MCF 10A (cell line): ENCODE results near the gene IL11RA. TPM values are rescaled to one million over a fixed set of nuclear protein-coding genes. Genes with fewer than 3 reads are reported as not detected.

Experiments
- BruUV-seq: library from RNA; stranded (reverse); fragments of 400-500 nt; replicated peaks from 2 replicates; lab custom pipeline; 2021; lab: Mats Ljungman, UMichigan
- CTCF ChIA-PET: fragments of 300-600 bp; sonication (Branson Sonifier 250); formaldehyde crosslinking; extraction: SDS; loops from one replicate; lab custom pipeline; 2021; ENCODE audit warnings: antibody characterized with exemption, inconsistent platforms; lab: Yijun Ruan, JAX
- POLR2A ChIA-PET: fragments of 300-600, 350-650 bp; sonication (Branson Sonifier 250); formaldehyde crosslinking; extraction: SDS; loops from one replicate; lab custom pipeline; 2020; ENCODE audit warnings: antibody characterized with exemption, inconsistent platforms; lab: Yijun Ruan, JAX
- DNase-seq: peaks from one replicate; pipeline ENCODE4 v3.0.0-alpha.2; 2018; ENCODE audit not compliant: unreplicated experiment
- H3K27ac Mint-ChIP-seq: one replicate; pipeline ENCODE4 v1.8.0; 2022; ENCODE audit warnings: mild to moderate bottlenecking, low read depth, mixed read lengths; ENCODE audit not compliant: unreplicated experiment
- H3K27me3 Mint-ChIP-seq: one replicate; pipeline ENCODE4 v1.8.0; 2022; ENCODE audit warnings: mixed read lengths; ENCODE audit not compliant: insufficient read depth, unreplicated experiment
- H3K36me3 Mint-ChIP-seq: one replicate; pipeline ENCODE4 v1.8.0; 2022; ENCODE audit warnings: mild to moderate bottlenecking, moderate library complexity, mixed read lengths; ENCODE audit not compliant: insufficient read depth, unreplicated experiment
- H3K4me1 Mint-ChIP-seq: one replicate; pipeline ENCODE4 v1.8.0; 2022; ENCODE audit warnings: mixed read lengths; ENCODE audit not compliant: insufficient read depth, unreplicated experiment
- H3K4me3 Mint-ChIP-seq: one replicate; pipeline ENCODE4 v1.8.0; 2022; ENCODE audit warnings: mild to moderate bottlenecking, moderate library complexity, mixed read lengths; ENCODE audit not compliant: unreplicated experiment
- H3K9me3 Mint-ChIP-seq: one replicate; pipeline ENCODE4 v1.8.0; 2022; ENCODE audit warnings: mixed read lengths; ENCODE audit not compliant: unreplicated experiment
- CTCF ChIP-seq: fragments of 200-600 bp; IDR thresholded peaks from one replicate; pipeline ENCODE4 v1.8.0; 2022; ENCODE audit warnings: antibody characterized with exemption, mild to moderate bottlenecking; ENCODE audit not compliant: unreplicated experiment
- intact Hi-C: fragments of 100-400 bp; cut with micrococcal nuclease; formaldehyde crosslinking; loops from 2 replicates; pipeline ENCODE4 v1.14.1; 2022
- total RNA-seq: library from RNA; stranded (reverse); gene quantifications from 2 replicates; pipeline ENCODE4 v1.2.3, GENCODE V29; 2022

The IL11RA gene
- total RNA-seq, 1 experiment from 2014 or later: 4.0 TPM

DNA sequence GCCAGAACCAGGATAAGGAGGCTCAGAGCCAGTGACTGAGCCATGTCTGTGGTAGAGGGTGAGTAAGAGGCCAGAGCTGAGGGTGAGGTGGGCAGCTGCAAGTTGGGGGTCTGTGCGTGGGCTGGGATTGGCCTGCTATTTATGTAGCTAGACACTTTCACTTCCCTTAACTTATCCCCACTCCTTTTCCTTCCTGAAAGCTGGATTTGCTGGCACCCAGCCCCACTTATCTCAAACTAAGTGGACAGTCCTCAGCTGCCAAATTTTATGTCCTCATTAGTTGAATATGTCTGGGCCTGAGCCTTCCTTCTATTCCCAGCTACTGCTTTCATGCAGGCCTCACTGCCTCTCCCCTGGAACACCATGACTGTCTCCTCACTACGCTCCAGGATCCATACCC is 58.0 kb downstream of the IL11RA start, which contains the start of gene CCL21:
Gene CCL21, minus strand, starts transcription at position 114 of the 400 bp plus-strand sequence. Its CDS starts 70 bp downstream, at position 44.
- DNase-seq: no peak
- peaks cover 29% of the 10 kb centered on the region for H3K27me3 Mint-ChIP-seq
- CTCF ChIA-PET: interaction anchor here (1.3 kb wide), 1 partner anchor 9 kb away, joined by 3 read pairs; no protein-coding TSS in a partner anchor
- intact Hi-C loops: no loop called here
- no peak within 1 kb of the TSS for H3K4me3 Mint-ChIP-seq
- H3K9me3 Mint-ChIP-seq: peaks cover 12% of the 10 kb centered on the region
- TF ChIP-seq CTCF: no peak
- H3K36me3 Mint-ChIP-seq: no peaks in the 10 kb centered on the region
- no peaks in the 10 kb centered on the region for H3K4me1 Mint-ChIP-seq
- BruUV-seq: no TSS peak
- no peak within 1 kb of the TSS for H3K27ac Mint-ChIP-seq
- POLR2A ChIA-PET: interaction anchor here (0.7 kb wide), 1 partner anchor 45 kb away, joined by 3 read pairs; no protein-coding TSS in a partner anchor

Other genes starting within 250 kb of the IL11RA start
- gene FAM219A, start 193.6 kb upstream of the IL11RA start, total RNA-seq: 19.3 and 20.3 TPM in 2 replicates
- gene DNAI1, start 193.4 kb upstream of the IL11RA start, total RNA-seq: not detected in 2 replicates
- not detected in 2 replicates for gene ENHO, start 129.2 kb upstream of the IL11RA start, total RNA-seq
- not detected in 2 replicates for gene CNTFR, start 62.5 kb upstream of the IL11RA start, total RNA-seq
- 41.6 and 42.8 TPM in 2 replicates for gene RPP25L, start 40.1 kb upstream of the IL11RA start, total RNA-seq
- 88.5 and 92.4 TPM in 2 replicates for gene DCTN3, start 31.7 kb upstream of the IL11RA start, total RNA-seq
- gene ARID3C, start 23.1 kb upstream of the IL11RA start, total RNA-seq: not detected in 2 replicates
- gene SIGMAR1, start 14.4 kb upstream of the IL11RA start, total RNA-seq: 82.1 and 99.8 TPM in 2 replicates
- 21.3 and 26.8 TPM in 2 replicates for gene GALT, start 5.5 kb upstream of the IL11RA start, total RNA-seq
- 0.49 TPM in 1 of 2 replicates, not detected in the other for gene CCL27, start 10.5 kb downstream of the IL11RA start, total RNA-seq
- not detected in 2 replicates for gene CCL19, start 39.1 kb downstream of the IL11RA start, total RNA-seq
- gene CCL21, start 58.0 kb downstream of the IL11RA start, total RNA-seq: not detected in 2 replicates